ENCODE measurements around the gene TDRD10. TPM values are rescaled to one million over a fixed set of nuclear protein-coding genes. Genes with fewer than 3 reads are reported as not detected.

The TDRD10 gene
- total RNA-seq, 1 experiment from 2014 or later, result not detected

DNA sequence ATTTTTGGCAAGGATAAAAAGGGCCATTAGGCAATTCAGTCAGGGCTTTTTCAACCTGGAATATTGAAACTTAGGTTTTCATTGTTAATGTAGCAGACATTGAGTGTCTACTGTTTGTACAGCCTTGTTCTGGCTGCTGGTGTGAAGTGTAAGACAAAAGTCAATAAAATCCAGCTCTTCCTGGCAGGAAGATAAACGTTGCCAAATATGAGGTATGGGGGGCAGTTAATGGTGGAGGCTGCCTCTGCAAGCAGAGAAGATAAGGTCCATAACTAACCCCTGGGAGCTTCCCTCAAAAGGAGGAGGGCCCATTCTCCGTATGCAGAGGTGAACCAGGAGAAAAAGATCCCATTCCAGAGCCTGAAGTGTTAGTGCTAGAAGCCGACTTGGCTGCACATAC, 19.7 kb downstream of the TDRD10 start:
- H4K20me1 ChIP-seq (ENCODE audit: insufficient read depth), result no peaks in the 10 kb centered on the region
- no peak for TF ChIP-seq EZH2 (IDR thresholded peaks at IDR 0.05; ENCODE audit: low read depth)
- TF ChIP-seq, protein P1, sequence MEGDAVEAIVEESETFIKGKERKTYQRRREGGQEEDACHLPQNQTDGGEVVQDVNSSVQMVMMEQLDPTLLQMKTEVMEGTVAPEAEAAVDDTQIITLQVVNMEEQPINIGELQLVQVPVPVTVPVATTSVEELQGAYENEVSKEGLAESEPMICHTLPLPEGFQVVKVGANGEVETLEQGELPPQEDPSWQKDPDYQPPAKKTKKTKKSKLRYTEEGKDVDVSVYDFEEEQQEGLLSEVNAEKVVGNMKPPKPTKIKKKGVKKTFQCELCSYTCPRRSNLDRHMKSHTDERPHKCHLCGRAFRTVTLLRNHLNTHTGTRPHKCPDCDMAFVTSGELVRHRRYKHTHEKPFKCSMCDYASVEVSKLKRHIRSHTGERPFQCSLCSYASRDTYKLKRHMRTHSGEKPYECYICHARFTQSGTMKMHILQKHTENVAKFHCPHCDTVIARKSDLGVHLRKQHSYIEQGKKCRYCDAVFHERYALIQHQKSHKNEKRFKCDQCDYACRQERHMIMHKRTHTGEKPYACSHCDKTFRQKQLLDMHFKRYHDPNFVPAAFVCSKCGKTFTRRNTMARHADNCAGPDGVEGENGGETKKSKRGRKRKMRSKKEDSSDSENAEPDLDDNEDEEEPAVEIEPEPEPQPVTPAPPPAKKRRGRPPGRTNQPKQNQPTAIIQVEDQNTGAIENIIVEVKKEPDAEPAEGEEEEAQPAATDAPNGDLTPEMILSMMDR (conservative IDR thresholded peaks at IDR 0.05), result no peak
- no peak overlapping the region for H2AFZ ChIP-seq
- ChIA-PET CTCF (no interaction called here), POLR2A (ENCODE audit: unreplicated experiment) (no interaction called here)
- peaks cover 7% of the 10 kb centered on the region; the same call in 1 of the 2 replicates for H3K4me1 ChIP-seq (replicated peaks; ENCODE audit: insufficient read depth)
- H3K36me3 ChIP-seq (ENCODE audit: low read depth), result no peaks in the 10 kb centered on the region
- no peaks in the 10 kb centered on the region for H3K9me3 ChIP-seq (ENCODE audit: insufficient read depth, low read depth)
- no TSS peak for BruUV-seq (replicated peaks)
- peaks cover 5% of the 10 kb centered on the region; the same call in 1 of the 2 replicates for H3K9me2 ChIP-seq (ENCODE audit: insufficient read depth)
- H3K27me3 ChIP-seq (ENCODE audit: insufficient read depth, low read depth), result peaks cover 55% of the 10 kb centered on the region
- intact Hi-C loops (cut with micrococcal nuclease; ENCODE audit: unreplicated experiment), result no loop called here
- no peaks in the 10 kb centered on the region for H3K79me2 ChIP-seq (ENCODE audit: low read depth)
- H3K4me3 ChIP-seq, result no peak overlapping the region
- no peak overlapping the region for H3K4me2 ChIP-seq
- H3F3A ChIP-seq (ENCODE audit: insufficient read depth, low read depth), result no peaks in the 10 kb centered on the region
- DNase-seq, result no peak
- no peak overlapping the region for H3K27ac ChIP-seq

DNA sequence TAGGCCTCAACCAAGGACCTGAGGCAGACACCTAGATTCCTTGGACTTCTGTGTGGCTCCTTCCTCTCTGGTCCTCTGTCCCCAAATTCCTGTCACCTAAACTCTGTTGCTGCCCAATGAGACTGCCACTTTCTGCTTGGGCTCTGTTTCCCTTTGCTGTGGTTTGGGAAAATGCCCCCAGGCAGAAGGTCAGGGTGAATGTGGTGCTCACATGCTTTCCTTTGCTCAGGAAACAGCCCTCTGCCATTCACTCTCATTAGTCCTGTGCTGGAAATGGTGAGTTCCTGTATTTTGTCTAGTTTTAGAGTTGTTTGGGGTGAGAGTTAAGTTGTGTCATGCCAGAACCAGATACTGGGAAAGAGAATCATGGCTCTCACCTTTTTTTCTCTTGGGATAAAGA, 22.9 kb downstream of the TDRD10 start:
- H3K79me2 ChIP-seq (ENCODE audit: low read depth), result no peaks in the 10 kb centered on the region
- POLR2A ChIA-PET (ENCODE audit: unreplicated experiment), result interaction anchor here (0.7 kb wide), 1 partner anchor 1076 kb away, joined by 4 read pairs; no protein-coding TSS in a partner anchor
- CTCF ChIA-PET, result no interaction called here

DNA sequence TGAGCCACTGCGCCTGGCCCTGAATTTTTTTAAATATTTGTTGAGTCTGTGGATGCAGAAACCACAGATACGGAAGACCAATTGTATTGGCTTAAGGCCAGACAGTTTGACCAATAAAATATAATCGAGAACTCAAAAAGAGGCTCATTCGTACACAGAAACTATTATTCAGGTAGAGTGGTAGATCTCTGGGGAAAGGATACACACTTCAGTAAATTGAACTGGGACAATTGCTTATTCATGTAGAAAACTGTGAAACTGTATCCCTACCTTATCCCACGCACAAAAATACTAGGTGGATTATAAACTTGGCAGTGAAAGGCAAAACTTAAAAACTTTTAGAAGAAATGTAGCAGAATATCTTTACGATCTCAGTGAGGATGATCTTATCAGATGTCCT, 25.2 kb downstream of the TDRD10 start:
- H4K20me1 ChIP-seq (ENCODE audit: insufficient read depth), result no peaks in the 10 kb centered on the region
- H3K4me3 ChIP-seq, result no peak overlapping the region
- no peak overlapping the region for H3K4me2 ChIP-seq
- peaks cover 5% of the 10 kb centered on the region; the same call in 1 of the 2 replicates for H3K9me2 ChIP-seq (ENCODE audit: insufficient read depth)
- H2AFZ ChIP-seq, result no peak overlapping the region
- H3K4me1 ChIP-seq (replicated peaks; ENCODE audit: insufficient read depth), result no peaks in the 10 kb centered on the region
- H3K9me3 ChIP-seq (ENCODE audit: insufficient read depth, low read depth), result no peaks in the 10 kb centered on the region
- H3K27me3 ChIP-seq (ENCODE audit: insufficient read depth, low read depth), result peaks cover 20% of the 10 kb centered on the region
- CTCF ChIA-PET, result no interaction called here
- no peak overlapping the region for H3K27ac ChIP-seq
- intact Hi-C loops (cut with micrococcal nuclease; ENCODE audit: unreplicated experiment), result no loop called here
- no peaks in the 10 kb centered on the region for H3K36me3 ChIP-seq (ENCODE audit: low read depth)
- POLR2A ChIA-PET (ENCODE audit: unreplicated experiment), result no interaction called here
- no peaks in the 10 kb centered on the region for H3K79me2 ChIP-seq (ENCODE audit: low read depth)
- H3F3A ChIP-seq (ENCODE audit: insufficient read depth, low read depth), result no peaks in the 10 kb centered on the region
- DNase-seq, result no peak
- no TSS peak for BruUV-seq (replicated peaks)
- TF ChIP-seq, protein P1 (conservative IDR thresholded peaks at IDR 0.05), result no peak
- no peak for TF ChIP-seq EZH2 (IDR thresholded peaks at IDR 0.05; ENCODE audit: low read depth)

More for the DNA sequence above, 22.9 kb downstream of the TDRD10 start:
- no peak overlapping the region for H3K27ac ChIP-seq
- no peak for TF ChIP-seq EZH2 (IDR thresholded peaks at IDR 0.05; ENCODE audit: low read depth)
- TF ChIP-seq, protein P1 (conservative IDR thresholded peaks at IDR 0.05), result no peak
- H3K36me3 ChIP-seq (ENCODE audit: low read depth), result no peaks in the 10 kb centered on the region
- no peak overlapping the region for H3K4me3 ChIP-seq
- no peaks in the 10 kb centered on the region for H3K4me1 ChIP-seq (replicated peaks; ENCODE audit: insufficient read depth)
- peaks cover 38% of the 10 kb centered on the region for H3K27me3 ChIP-seq (ENCODE audit: insufficient read depth, low read depth)
- H2AFZ ChIP-seq, result no peak overlapping the region
- no peak overlapping the region for H3K4me2 ChIP-seq
- no peaks in the 10 kb centered on the region for H3F3A ChIP-seq (ENCODE audit: insufficient read depth, low read depth)
- no TSS peak for BruUV-seq (replicated peaks)
- intact Hi-C loops (cut with micrococcal nuclease; ENCODE audit: unreplicated experiment), result no loop called here
- H4K20me1 ChIP-seq (ENCODE audit: insufficient read depth), result no peaks in the 10 kb centered on the region
- H3K9me3 ChIP-seq (ENCODE audit: insufficient read depth, low read depth), result no peaks in the 10 kb centered on the region
- DNase-seq, result no peak
- peaks cover 5% of the 10 kb centered on the region; the same call in 1 of the 2 replicates for H3K9me2 ChIP-seq (ENCODE audit: insufficient read depth)
